PC-9 (cell line): Measurements from ENCODE around the gene SKIL. TPM values are rescaled to one million over a fixed set of nuclear protein-coding genes. Genes with fewer than 3 reads are reported as not detected.

ENCODE experiments used
- BruUV-seq: library from RNA; stranded (reverse); fragments of 400-500 nt; replicated peaks from 2 replicates; lab custom pipeline; 2021; lab: Mats Ljungman, UMichigan
- CTCF ChIA-PET: fragments of 300-600 bp; sonication (Branson Sonifier 250); formaldehyde crosslinking; loops from one replicate; lab custom pipeline; 2022; ENCODE audit warnings: antibody characterized with exemption; lab: Charles Lee
- POLR2A ChIA-PET: fragments of 300-600 bp; sonication (Branson Sonifier 250); formaldehyde crosslinking; loops from one replicate; lab custom pipeline; 2022; ENCODE audit warnings: antibody characterized with exemption; ENCODE audit not compliant: unreplicated experiment; lab: Charles Lee
- DNase-seq, 2 experiments: peaks; one replicate each; pipeline versions ENCODE4 v3.0.0 to v3.0.0-alpha.2; 2015 to 2022; ENCODE audit warnings: mixed read lengths in 1 of 2
- H2AFZ ChIP-seq: fragments of 200-600 bp; sonication (generic); 2 replicates; pipeline ENCODE4 v1.8.1; 2017; ENCODE audit warnings: antibody characterized with exemption
- H3F3A ChIP-seq: fragments of 200-600 bp; sonication (generic); 2 replicates; pipeline ENCODE4 v1.8.1; 2017; ENCODE audit warnings: antibody characterized with exemption, mild to moderate bottlenecking, low read depth; ENCODE audit not compliant: insufficient read depth
- H3K27ac ChIP-seq: fragments of 200-600 bp; sonication (generic); 2 replicates; pipeline ENCODE4 v1.6.1; 2016; ENCODE audit warnings: mixed run types
- H3K27me3 ChIP-seq: fragments of 200-600 bp; sonication (generic); 2 replicates; pipeline ENCODE4 v1.6.1; 2016; ENCODE audit warnings: low read depth, mixed run types; ENCODE audit not compliant: insufficient read depth
- H3K36me3 ChIP-seq: fragments of 200-600 bp; sonication (generic); 2 replicates; pipeline ENCODE4 v1.6.1; 2016; ENCODE audit warnings: low read depth, mixed run types
- H3K4me1 ChIP-seq: fragments of 200-600 bp; sonication (generic); replicated peaks from 2 replicates; pipeline ENCODE4 v1.6.1; 2016; ENCODE audit warnings: mixed run types; ENCODE audit not compliant: insufficient read depth
- H3K4me2 ChIP-seq: fragments of 200-600 bp; sonication (generic); 2 replicates; pipeline ENCODE4 v1.6.1; 2017; ENCODE audit warnings: mixed run types
- H3K4me3 ChIP-seq: fragments of 200-600 bp; sonication (generic); 2 replicates; pipeline ENCODE4 v1.6.1; 2016; ENCODE audit warnings: mixed run types
- H3K79me2 ChIP-seq: fragments of 200-600 bp; sonication (generic); 2 replicates; pipeline ENCODE4 v1.6.1; 2017; ENCODE audit warnings: low read depth, mixed run types
- H3K9me2 ChIP-seq: fragments of 200-600 bp; sonication (generic); 2 replicates; pipeline ENCODE4 v1.8.1; 2017; ENCODE audit warnings: mild to moderate bottlenecking; ENCODE audit not compliant: insufficient read depth
- H3K9me3 ChIP-seq: fragments of 200-600 bp; sonication (generic); 2 replicates; pipeline ENCODE4 v1.8.1; 2016; ENCODE audit warnings: low read depth; ENCODE audit not compliant: insufficient read depth
- H4K20me1 ChIP-seq: fragments of 200-600 bp; sonication (generic); 2 replicates; pipeline ENCODE4 v1.8.1; 2017; ENCODE audit not compliant: insufficient read depth
- EZH2 ChIP-seq: fragments of 200-600 bp; sonication (generic); IDR thresholded peaks from 2 replicates; pipeline ENCODE4 v1.8.0; 2017; ENCODE audit warnings: antibody characterized with exemption, low read depth
- intact Hi-C: fragments of 100-400 bp; cut with micrococcal nuclease; formaldehyde crosslinking; loops from one replicate; pipeline ENCODE4 v1.10.0; 2022; ENCODE audit not compliant: unreplicated experiment
- total RNA-seq: library from RNA; stranded (reverse); gene quantifications from 2 replicates; pipeline ENCODE4 v1.2.3, GENCODE V29; 2021
- TF ChIP-seq, protein P1 (sequence below): fragments of 200-600 bp; sonication (generic); conservative IDR thresholded peaks from 2 replicates; pipeline ENCODE4 v1.6.1; 2017; ENCODE audit warnings: mixed run types, antibody characterized with exemption, mild to moderate bottlenecking, moderate library complexity

Gene SKIL
- total RNA-seq, 1 experiment from 2014 or later = 138 TPM

- DNase-seq = no peak
- no peaks in the 10 kb centered on the region; the same call in 1 of the 2 replicates for H3K9me2 ChIP-seq
- no peak overlapping the region for H2AFZ ChIP-seq
- no peaks in the 10 kb centered on the region for H3K4me1 ChIP-seq
- H3K36me3 ChIP-seq = no peaks in the 10 kb centered on the region
- no peaks in the 10 kb centered on the region for H3K27me3 ChIP-seq
- no TSS peak for BruUV-seq
- H3K79me2 ChIP-seq = no peaks in the 10 kb centered on the region
- CTCF ChIA-PET = interaction anchor here (0.9 kb wide), 1 partner anchor 26 kb away, joined by 3 read pairs; no protein-coding TSS in a partner anchor
- intact Hi-C loops = no loop called here
- POLR2A ChIA-PET = no interaction called here
- TF ChIP-seq EZH2 = no peak
- TF ChIP-seq, protein P1, sequence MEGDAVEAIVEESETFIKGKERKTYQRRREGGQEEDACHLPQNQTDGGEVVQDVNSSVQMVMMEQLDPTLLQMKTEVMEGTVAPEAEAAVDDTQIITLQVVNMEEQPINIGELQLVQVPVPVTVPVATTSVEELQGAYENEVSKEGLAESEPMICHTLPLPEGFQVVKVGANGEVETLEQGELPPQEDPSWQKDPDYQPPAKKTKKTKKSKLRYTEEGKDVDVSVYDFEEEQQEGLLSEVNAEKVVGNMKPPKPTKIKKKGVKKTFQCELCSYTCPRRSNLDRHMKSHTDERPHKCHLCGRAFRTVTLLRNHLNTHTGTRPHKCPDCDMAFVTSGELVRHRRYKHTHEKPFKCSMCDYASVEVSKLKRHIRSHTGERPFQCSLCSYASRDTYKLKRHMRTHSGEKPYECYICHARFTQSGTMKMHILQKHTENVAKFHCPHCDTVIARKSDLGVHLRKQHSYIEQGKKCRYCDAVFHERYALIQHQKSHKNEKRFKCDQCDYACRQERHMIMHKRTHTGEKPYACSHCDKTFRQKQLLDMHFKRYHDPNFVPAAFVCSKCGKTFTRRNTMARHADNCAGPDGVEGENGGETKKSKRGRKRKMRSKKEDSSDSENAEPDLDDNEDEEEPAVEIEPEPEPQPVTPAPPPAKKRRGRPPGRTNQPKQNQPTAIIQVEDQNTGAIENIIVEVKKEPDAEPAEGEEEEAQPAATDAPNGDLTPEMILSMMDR = no peak
- H3K9me3 ChIP-seq = no peaks in the 10 kb centered on the region
- H3K4me2 ChIP-seq = no peak overlapping the region
- H3K4me3 ChIP-seq = no peak overlapping the region
- H4K20me1 ChIP-seq = no peaks in the 10 kb centered on the region
- no peak overlapping the region for H3K27ac ChIP-seq
- H3F3A ChIP-seq = no peaks in the 10 kb centered on the region
These were observed 82.8 kb downstream of the SKIL start for GRCh38 chr3:170440344-170440743.

DNA sequence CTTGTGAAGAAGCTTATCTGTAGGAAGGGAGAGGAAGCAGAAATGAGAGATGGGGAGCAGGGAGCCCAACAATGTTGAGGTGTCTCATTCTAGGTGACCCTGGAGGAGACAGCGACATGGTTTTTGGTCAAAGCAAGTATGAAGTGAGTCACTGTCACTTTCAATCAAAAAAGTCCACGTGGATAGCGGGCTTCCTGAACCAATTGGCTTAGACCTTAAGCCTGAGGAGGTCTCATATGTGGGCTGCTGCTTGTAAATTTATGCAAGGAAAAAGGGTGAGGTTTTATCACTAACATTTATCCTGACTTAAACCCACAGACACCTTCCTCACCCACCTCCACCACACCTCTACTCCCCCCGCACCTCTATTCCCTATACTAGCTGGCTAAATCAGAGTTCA is 83.9 kb downstream of the SKIL start:
- ChIA-PET POLR2A (no interaction called here), CTCF (no interaction called here)
- Histone ChIP-seq H3K79me2 (no peaks in the 10 kb centered on the region), H3K36me3 (no peaks in the 10 kb centered on the region), H3F3A (no peaks in the 10 kb centered on the region), H2AFZ (no peak overlapping the region), H4K20me1 (no peaks in the 10 kb centered on the region), H3K4me1 (no peaks in the 10 kb centered on the region), H3K9me3 (no peaks in the 10 kb centered on the region), H3K9me2 (no peaks in the 10 kb centered on the region; the same call in 1 of the 2 replicates), H3K27me3 (no peaks in the 10 kb centered on the region), H3K4me2 (no peak overlapping the region), H3K4me3 (no peak overlapping the region), H3K27ac (no peak overlapping the region)
- BruUV-seq = no TSS peak
- TF ChIP-seq, protein P1 = no peak
- TF ChIP-seq EZH2 = no peak
- intact Hi-C loops = no loop called here
- DNase-seq = no peak

DNA sequence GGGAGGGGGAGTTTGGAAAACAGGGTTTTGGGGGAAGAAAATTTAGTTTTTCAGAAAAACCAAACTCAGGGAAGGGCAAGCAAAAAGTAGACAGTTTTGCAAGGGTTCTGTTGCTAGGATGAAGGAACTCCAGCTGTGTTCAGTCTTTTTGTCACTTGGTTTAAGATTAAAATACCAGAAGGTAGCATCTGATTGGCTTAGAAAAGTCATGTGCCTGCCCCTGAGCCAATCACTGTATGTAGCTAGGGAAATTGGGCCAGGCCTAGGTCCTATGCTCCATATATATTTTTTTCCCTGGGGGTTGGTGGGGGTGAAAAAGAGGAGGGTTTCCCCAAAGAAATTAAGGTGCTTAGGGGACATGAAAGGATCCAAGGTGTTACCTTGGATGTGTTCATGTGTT is 85.4 kb downstream of the SKIL start:
- H4K20me1 ChIP-seq = no peaks in the 10 kb centered on the region
- CTCF ChIA-PET = no interaction called here
- DNase-seq = no peak
- no peaks in the 10 kb centered on the region for H3K4me1 ChIP-seq
- H3K4me3 ChIP-seq = no peak overlapping the region
- intact Hi-C loops = no loop called here
- no peak overlapping the region for H3K27ac ChIP-seq
- H3F3A ChIP-seq = no peaks in the 10 kb centered on the region
- no peak overlapping the region for H3K4me2 ChIP-seq
- TF ChIP-seq, protein P1 = no peak
- TF ChIP-seq EZH2 = no peak
- POLR2A ChIA-PET = no interaction called here
- no peaks in the 10 kb centered on the region for H3K9me3 ChIP-seq
- H3K27me3 ChIP-seq = no peaks in the 10 kb centered on the region
- no peaks in the 10 kb centered on the region for H3K36me3 ChIP-seq
- no peaks in the 10 kb centered on the region for H3K79me2 ChIP-seq
- no peaks in the 10 kb centered on the region; the same call in 1 of the 2 replicates for H3K9me2 ChIP-seq
- no TSS peak for BruUV-seq
- no peak overlapping the region for H2AFZ ChIP-seq
